Activated CD4-positive, alpha-beta T cell treated with anti-CD3 and anti-CD28 coated beads, Interleukin-2, Interleukin-4, amounts not matched to agents 100 ng/mL and 50 ng/mL, durations not matched to agents 16 hours and 8 hours (primary cell): ENCODE data around the gene TOR1AIP1.
"Not testable (repeated sequence)": the region's sequence is repeated elsewhere in the genome, so short reads cannot be mapped to it uniquely, and the experiment has no call there.

ENCODE experiments used
- DNase-seq: peaks from one replicate; pipeline ENCODE4 v3.0.0-alpha.2; 2020; ENCODE audit warnings: low spot score

The TOR1AIP1 gene

DNA sequence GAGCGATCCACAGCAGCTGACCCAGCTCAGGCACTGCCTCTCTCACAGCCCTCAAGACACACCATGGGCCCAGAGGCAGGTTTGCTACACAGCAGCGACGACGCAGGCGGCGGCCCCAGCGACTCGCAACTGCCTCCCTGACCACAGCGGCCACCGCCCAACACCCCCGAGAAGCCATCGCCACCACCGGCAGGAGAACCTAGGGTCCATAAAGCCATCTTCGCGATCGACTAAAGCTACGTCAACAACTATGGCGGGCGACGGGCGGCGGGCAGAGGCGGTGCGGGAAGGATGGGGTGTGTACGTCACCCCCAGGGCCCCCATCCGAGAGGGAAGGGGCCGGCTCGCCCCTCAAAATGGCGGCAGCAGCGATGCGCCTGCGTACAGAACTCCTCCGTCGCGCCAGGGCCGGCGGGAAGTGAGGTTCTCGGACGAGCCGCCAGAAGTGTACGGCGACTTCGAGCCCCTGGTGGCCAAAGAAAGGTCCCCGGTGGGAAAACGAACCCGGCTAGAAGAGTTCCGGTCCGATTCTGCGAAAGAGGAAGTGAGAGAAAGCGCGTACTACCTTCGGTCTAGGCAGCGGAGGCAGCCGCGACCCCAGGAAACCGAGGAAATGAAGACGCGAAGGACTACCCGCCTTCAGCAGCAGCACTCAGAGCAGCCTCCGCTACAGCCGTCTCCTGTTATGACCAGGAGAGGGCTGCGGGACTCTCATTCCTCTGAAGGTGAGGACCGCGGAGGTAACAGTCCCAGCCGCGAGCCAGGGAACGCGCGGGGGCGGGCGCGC, at the start of gene TOR1AIP1:
TSS of gene TOR1AIP1 (plus strand) at position 33 of the 787 bp plus-strand sequence. CDS start at position 251, 218 bp downstream.
- peak; percentile 98 for DNase-seq

- DNase-seq, result not testable (repeated sequence)
These were observed 45.2 kb upstream of the TOR1AIP1 start for GRCh38 chr1:179836686-179837445.

DNA sequence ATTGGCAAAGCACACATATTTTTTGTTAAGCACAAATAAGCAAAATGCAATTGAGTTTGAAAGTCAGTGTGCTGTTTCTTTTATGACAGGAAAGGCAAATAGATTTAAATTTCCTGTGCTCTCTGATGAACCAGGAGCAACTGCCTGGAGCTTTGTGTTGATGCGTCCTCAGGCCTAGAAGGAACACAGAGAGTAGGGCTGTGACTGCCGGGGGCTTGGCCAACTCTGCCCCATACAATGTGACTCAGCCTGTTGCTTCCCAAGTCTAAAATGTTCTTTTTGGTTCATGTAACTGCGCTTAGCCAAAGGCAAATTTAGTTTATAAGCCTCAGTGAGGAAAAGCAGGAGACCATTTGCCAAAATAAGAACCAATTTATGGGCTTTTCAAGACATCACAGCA, 42.0 kb upstream of the TOR1AIP1 start:
- DNase-seq, result no peak

- DNase-seq, result no peak
These were observed 33.9 kb upstream of the TOR1AIP1 start for GRCh38 chr1:179848233-179848632.

GRCh38 chr1:179853102-179853501, 29.0 kb upstream of the TOR1AIP1 start:
- DNase-seq, result no peak

GRCh38 chr1:179855831-179856230, 26.3 kb upstream of the TOR1AIP1 start:
- DNase-seq, result not testable (repeated sequence)

GRCh38 chr1:179856296-179856695, 25.8 kb upstream of the TOR1AIP1 start:
- DNase-seq, result no peak

GRCh38 chr1:179857009-179857408, 25.1 kb upstream of the TOR1AIP1 start:
- peak; percentile 20 for DNase-seq

- no peak for DNase-seq
These were observed 21.4 kb upstream of the TOR1AIP1 start for GRCh38 chr1:179860652-179861051.

- no peak for DNase-seq
These were observed 16.7 kb upstream of the TOR1AIP1 start for GRCh38 chr1:179865377-179865776.

- DNase-seq, result no peak
These were observed 15.5 kb upstream of the TOR1AIP1 start for GRCh38 chr1:179866616-179867015.

GRCh38 chr1:179867493-179868330, 14.4 kb upstream of the TOR1AIP1 start:
- peak; percentile 20 for DNase-seq

DNA sequence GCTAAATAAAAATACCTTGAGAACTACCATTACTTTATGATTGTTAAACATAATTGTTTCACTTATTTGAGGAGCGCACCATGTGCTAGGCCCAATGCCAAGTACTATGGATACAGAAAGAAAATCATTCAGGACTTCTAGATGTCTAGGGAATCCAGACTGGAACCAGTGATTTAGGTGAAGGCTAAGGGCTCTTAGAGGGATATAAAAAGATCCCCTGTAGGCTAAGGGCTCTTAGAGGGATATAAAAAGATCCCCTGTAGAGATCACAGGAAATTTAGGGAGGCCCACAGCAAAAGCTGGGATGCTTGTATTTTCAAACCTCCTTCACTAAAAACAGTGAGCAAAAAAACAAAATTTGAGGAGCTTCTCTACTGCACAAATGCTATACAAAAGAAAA, 11.2 kb upstream of the TOR1AIP1 start:
- no peak for DNase-seq

- DNase-seq, result no peak
These were observed 10.1 kb upstream of the TOR1AIP1 start for GRCh38 chr1:179871940-179872339.

DNA sequence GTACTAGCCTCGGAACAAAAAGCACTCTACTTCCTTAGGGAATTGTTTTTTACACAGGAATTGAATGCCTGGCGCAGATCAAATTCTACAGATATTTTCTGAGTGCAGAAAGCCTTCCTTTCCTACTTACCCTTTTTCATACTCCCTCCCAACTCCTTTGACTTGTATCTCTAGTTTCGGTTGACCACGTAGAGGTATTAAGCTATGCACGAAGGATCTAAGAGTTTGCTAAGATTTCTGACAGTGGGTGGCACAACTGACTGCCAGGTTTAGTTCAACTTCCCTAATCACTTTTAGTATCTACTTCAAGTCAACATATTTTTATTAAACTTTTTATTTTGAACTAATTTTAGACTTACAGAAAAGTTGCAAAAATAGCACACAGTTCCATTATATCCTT, 9.5 kb upstream of the TOR1AIP1 start:
- DNase-seq, result no peak

DNA sequence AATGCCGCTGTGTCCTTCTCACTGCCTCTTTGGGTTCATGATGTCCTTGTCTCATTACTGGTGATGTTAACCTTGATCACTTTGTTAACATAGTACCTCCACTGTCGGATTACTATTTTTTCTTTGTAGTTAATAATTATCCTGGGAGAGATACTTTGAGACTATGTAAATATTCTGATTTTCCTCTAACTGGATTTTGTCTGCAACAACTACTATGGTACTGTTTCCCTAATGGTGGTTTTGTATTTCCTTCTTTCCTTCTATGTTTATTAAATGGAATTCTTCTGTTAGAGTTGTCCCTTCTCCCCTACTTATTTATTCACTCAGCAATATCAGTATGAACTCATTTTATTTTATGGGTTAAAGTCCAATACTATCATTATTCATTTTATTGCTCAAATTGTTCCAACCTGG, 8.6 kb upstream of the TOR1AIP1 start:
- DNase-seq, result no peak

DNA sequence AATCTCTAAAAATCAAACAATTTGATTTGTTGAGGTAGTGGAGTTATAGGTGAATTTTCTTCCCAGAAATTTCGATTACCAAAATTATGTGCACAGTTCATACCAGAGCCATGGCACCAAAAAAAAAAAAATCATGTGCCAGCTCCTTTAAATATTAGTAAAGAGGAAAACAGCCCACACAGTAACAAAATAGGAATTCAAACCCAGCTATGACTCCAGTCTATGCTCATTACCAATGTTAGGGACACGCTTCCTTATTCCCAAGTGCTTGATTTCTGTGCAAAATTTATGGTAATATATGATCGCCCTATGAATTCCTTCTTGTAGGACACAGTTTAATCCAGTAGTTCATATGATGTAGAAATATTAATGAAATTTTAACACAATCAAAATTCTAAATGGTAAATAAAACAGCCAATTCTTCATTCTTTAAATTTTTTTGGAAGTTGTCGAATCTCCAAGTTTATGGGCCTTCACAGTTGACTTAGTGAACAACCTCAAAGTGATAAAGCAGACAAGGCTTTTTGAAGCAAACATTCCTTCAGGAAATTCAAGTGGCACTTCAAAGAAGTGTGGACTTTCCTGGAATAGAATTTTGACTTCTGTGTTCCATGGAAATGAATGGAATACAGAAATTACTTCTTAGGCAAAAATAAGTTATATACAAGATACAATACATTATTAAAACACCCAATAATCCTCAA, 6.3 kb upstream of the TOR1AIP1 start:
- DNase-seq, result no peak

GRCh38 chr1:179876300-179876715, 5.8 kb upstream of the TOR1AIP1 start:
- peak; percentile 40 for DNase-seq

- DNase-seq, result peak; percentile 91
These were observed 4.4 kb upstream of the TOR1AIP1 start, which contains the start of gene TOR1AIP2 for GRCh38 chr1:179877586-179878265. TSS of gene TOR1AIP2 (minus strand) at chr1:179877803. CDS start at chr1:179852665, 25,138 bp downstream.

- DNase-seq, result peak; percentile 18
These were observed 2.3 kb upstream of the TOR1AIP1 start for GRCh38 chr1:179879797-179880196.
